NCI-H69 (cell line): ENCODE results near the gene HBG2.
"Not testable (repeated sequence)": the region's sequence is repeated elsewhere in the genome, so short reads cannot be mapped to it uniquely, and the experiment has no call there.

Experiments used
- DNase-seq: peaks from one replicate; lab custom pipeline; 2025; lab: John Stamatoyannopoulos, UW

Gene HBG2

DNA sequence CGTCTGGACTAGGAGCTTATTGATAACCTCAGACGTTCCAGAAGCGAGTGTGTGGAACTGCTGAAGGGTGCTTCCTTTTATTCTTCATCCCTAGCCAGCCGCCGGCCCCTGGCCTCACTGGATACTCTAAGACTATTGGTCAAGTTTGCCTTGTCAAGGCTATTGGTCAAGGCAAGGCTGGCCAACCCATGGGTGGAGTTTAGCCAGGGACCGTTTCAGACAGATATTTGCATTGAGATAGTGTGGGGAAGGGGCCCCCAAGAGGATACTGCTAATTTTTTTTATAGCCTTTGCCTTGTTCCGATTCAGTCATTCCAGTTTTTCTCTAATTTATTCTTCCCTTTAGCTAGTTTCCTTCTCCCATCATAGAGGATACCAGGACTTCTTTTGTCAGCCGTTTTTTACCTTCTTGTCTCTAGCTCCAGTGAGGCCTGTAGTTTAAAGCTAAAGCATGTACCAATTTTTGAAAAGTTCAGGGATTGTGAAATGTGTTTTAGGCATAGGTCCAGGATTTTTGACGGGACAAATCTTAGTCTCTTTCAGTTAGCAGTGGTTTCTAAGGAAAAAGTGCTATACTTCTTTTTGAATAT lies 4.7 kb downstream of the HBG2 start, which contains the start of gene HBG1:
TSS of gene HBG1 (minus strand) at position 51 of the 590 bp plus-strand sequence. CDS start 53 bp downstream, outside the sequence.
- DNase-seq: not testable (repeated sequence)

DNA sequence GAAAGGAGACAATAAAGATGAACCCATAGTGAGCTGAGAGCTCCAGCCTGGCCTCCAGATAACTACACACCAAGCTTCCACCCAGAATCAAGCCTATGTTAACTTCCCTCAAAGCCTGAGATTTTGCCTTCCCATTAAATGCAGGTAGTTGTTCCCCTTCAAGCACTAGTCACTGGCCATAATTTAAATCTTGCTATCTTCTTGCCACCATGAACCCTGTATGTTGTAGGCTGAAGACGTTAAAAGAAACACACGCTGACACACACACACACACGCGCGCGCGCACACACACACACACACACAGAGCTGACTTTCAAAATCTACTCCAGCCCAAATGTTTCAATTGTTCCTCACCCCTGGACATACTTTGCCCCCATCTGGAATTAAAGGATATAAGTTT lies 6.1 kb downstream of the HBG2 start:
- DNase-seq: not testable (repeated sequence)

DNA sequence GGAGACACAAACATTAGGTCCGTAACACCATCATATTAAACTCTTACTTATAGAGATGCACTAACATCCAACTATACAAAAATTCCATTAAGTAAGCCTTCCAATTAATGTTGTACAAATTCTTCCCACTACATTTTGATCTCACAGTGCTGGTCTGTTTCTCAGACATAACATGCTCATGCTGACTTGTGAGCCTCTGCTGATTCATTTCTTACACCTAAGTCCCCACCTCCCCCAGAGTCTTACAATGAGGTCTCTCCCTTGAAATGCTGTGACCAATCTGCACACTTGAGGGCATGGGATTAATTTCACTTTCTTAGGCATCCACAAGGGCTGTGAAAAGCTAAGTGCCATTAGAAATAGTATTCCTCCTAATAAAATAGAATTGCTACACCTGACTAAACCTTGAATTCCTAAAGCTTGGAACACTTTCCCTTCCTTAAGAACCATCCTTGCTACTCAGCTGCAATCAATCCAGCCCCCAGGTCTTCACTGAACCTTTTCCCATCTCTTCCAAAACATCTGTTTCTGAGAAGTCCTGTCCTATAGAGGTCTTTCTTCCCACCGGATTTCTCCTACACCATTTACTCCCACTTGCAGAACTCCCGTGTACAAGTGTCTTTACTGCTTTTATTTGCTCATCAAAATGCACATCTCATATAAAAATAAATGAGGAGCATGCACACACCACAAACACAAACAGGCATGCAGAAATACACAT lies 6.9 kb downstream of the HBG2 start:
- DNase-seq: no peak

DNA sequence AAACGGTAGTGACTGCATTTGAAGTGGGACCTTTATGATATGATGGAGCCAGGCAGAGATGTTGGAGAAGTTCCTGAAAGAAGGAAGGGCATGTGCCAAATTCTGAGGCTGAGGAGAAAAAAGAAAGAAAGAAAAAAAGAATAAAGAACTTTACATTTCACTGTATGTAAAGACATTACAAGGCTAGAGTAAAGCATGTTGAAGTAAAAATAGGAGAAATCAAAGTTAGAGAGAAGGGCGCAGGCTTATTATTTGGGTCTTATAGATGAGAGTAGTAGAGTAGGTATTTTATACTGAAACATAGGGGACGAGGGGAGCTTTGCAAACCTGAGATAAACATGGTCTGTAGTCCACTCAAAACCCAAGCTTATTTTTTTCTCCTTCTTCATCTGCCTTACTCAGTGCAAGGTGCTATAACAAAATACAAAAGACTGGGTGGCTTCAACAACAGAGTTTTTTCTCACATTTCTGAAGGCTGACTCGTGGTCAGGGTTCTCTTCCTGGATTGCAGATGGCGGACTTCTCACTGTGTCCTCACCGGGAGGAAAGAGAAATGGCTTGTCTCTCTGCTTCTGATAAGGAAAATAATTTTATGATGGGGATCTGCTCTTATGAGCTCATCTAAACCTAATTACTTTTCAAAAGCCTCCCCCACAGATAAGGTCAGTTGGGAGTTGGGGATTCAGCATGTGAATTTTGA lies 7.7 kb downstream of the HBG2 start:
- no peak for DNase-seq

DNA sequence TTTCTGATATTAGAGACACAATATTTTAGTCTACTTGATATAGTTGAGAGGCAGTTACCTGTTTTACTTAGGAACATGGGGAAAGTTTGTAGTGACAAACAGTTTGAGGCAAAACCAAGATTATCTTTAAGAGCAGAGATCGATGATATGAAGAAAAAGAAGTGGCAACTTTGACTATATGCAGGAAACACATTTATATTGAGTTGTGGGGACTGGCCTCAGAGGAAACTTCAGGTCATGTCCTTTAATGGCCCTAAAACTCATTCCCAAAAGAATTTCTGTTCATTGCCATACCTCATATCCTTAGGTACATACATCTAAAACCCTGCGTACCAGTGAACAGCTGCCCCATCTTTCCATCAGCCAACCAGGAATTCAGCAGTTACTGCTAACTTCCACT lies 9.4 kb downstream of the HBG2 start:
- no peak for DNase-seq

DNA sequence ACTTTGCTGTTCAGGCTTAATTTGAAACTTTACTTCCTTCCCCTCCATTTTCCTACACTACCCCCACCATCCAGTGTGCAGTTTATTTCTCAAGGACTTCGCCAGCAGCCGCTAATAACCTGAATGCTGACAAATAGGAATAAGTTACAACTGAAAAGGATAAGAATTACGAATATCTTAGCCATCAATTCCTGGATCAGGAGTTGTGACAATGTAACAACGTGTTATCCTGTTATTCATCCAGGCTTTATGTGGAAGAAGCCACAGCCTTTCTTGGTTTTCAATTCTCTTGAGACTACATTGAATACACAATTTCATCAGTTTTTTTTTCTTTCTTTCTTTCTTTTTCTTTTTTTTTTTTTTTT lies 10.8 kb downstream of the HBG2 start:
- no peak for DNase-seq

DNA sequence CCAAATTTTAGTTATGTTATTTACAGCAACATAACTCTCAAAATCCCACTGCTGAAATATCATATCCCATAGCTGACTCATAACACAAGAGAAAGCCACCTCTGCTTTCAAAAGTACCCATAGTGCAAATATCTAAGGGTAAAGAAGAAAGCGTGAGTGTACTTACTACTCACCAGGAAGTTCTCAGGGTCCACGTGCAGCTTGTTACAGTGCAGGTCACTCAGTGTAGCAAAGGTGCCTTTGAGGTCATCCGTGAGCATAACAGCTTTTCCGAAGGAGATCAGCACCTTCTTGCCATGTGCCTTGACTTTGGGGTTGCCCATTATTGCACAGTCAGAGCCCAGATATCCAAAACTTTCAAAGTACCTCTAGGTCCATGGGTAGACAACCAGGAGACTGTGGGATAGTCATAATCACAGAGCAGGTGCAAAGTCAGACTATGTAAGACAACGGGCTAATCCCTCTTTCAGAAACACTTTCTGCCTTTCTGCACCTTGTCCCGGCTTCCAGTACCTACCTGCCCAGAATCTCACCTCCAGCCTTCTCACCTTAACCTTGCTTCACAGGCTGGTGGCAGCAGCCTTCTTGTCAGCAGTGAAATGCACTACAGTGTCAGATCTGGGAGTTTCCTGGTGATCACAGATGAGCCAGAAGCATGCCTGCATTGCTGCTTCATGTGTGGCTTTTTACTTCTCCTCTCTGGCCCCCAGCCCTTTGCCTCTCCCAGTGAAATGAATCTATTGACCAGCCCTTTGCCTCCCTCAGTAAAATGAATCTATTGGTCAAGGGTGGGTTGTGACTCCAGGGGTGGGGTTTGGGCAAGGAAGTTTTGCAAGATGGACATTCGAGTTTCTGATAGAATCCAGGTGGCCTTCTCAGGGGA lies 11.4 kb downstream of the HBG2 start:
- no peak for DNase-seq

DNA sequence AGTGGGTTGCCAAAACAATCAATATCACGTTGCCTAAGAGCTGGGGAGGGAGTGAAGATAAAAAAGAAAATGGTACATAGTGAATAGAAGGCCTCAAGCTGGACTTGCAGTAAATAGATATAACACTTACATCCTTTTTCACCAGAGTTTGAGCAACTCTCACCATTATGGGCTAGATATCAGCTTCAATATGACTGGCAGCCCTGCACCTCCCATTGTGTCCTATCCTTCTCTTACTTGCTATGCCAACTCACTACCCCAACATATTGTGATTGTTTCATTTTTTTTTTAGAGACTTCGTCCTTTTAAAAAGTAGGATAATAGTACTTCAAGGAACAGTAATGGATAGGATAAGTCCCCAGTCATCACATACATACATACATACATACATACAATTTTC lies 12.4 kb downstream of the HBG2 start:
- no peak for DNase-seq

DNA sequence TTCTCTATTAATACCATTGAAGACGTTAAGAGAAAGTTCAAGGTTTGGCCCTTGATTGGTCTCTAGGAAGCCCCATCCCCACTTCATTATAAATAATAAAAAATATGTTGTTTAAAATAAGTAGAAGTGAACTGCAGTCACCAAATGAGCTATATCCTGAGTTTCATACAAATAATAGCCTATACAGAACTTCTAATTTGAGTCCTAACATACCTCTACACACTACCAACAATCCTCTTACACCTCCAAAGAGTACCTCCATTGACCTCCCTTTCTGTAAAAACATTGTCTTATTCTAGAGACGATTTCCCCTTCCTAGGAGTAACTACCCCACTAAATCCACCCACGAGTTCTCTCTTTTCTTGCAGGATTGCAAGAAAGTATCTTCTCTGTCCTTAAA lies 13.1 kb downstream of the HBG2 start:
- DNase-seq: no peak

DNA sequence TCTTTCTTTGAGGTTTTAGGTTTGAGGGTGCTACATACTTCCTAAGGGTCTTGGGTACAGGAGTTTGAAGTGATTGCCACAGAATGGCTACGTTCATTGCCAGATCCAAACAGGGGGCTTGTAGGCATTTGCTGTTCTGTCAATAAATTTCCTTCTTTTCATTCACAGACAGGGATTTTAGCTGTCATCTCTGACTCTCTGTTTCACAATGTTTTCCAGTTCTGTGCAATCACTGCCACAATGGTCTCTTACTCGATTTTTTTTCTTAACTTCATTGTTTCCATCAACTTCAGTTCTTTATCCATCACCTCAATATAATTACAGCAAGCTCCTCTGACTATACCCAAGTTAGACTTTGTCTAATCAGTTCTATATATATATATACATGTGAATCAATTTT lies 14.1 kb downstream of the HBG2 start:
- no peak for DNase-seq

DNA sequence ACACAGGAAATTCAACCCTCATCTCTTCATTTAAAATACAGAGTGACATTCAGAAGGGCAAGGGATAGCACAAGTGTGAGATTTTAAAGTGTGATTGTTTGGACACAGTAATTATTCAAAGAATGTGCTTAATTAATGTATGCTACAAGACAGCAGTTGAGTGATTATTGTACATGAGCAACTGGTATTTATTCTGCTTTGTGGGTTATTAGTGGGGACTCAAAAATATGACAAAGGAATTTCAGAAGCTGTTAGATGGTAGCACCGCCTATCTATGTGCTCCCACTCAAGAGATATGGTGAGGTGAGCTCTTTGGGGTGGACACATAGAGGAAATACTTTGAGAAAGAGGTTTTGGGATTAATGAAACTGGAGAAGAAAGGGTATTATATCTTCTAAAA lies 14.5 kb downstream of the HBG2 start:
- no peak for DNase-seq

DNA sequence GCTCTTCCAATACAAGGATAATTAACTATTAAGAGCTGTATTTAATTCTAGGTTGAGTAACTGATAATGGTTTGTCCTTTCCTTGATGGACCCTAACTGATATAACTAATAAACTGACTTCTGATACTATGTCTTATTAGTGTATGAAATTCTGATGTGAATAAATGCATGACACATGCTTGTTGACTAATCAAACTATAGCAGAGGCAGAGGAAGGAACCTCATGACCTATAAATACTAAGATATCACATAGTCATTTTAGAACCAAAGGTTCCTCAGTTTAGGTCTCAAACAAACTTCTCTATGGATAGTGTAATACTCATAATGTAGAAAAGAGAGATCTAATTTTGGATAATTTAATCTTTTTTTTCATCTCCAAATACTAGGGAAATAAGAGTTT lies 15.5 kb downstream of the HBG2 start:
- no peak for DNase-seq

DNA sequence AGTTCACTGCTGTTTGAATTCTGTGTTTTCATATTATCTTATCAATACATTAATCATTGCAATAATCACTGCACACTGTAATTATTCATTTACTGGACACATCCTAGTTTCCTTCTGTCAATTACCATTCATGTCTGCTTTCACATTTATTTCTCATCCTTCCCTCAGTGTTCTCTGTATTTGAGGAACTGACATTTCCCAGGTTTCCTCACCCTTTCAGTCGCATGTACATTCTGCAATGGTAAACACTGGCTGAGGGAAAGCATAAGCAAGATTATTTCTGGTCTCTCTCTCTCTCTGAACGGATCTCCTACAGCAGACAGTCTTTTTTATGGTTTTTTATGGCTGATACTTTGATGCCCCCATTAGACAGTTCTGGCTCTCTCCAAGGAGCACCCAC lies 16.1 kb downstream of the HBG2 start:
- no peak for DNase-seq

DNA sequence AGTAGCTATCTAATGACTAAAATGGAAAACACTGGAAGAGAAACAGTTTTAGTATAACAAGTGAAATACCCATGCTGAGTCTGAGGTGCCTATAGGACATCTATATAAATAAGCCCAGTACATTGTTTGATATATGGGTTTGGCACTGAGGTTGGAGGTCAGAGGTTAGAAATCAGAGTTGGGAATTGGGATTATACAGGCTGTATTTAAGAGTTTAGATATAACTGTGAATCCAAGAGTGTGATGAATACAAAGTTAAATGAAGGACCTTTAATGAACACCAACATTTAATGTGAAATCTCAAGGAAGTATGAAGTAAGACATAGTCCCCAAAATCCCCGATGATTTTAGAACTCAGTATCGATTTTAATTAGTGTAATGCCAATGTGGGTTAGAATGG lies 17.2 kb downstream of the HBG2 start:
- DNase-seq: no peak

DNA sequence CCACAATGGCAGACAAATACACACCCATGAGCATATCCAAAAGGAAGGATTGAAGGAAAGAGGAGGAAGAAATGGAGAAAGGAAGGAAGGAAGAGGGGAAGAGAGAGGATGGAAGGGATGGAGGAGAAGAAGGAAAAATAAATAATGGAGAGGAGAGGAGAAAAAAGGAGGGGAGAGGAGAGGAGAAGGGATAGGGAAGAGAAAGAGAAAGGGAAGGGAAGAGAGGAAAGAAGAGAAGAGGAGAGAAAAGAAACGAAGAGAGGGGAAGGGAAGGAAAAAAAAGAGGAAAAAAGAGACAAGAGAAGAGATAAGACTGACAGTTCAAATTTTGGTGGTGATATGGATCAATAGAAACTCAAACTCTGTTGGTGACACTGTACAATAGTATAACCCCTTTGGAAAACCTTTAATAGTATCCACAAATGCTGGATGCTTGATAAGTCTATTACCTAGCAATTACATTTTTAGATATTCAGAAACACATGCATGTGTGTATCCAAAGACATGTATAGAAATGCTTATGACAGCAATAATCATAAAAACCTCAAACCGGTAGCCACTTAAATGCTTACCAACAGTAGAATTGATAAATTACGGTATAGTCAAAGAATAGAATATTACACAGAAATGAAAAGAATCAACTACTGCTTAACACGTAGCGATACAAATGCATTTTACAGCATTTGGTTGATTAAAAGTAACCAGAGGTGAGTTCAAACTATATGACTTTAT lies 19.1 kb downstream of the HBG2 start:
- no peak for DNase-seq

DNA sequence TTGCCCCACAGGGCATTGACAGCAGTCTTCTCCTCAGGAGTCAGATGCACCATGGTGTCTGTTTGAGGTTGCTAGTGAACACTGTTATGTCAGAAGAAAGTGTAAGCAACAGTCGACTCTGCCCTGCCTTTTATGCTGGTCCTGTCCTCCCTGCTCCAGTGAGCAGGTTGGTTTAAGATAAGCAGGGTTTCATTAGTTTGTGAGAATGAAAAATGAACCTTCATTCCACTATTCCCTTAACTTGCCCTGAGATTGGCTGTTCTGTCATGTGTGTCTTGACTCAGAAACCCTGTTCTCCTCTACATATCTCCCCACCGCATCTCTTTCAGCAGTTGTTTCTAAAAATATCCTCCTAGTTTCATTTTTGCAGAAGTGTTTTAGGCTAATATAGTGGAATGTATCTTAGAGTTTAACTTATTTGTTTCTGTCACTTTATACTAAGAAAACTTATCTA lies 20.2 kb downstream of the HBG2 start, which contains the start of gene HBD:
TSS of gene HBD (minus strand) at position 103 of the 454 bp plus-strand sequence. CDS start at position 53, 50 bp downstream.
- DNase-seq: no peak

DNA sequence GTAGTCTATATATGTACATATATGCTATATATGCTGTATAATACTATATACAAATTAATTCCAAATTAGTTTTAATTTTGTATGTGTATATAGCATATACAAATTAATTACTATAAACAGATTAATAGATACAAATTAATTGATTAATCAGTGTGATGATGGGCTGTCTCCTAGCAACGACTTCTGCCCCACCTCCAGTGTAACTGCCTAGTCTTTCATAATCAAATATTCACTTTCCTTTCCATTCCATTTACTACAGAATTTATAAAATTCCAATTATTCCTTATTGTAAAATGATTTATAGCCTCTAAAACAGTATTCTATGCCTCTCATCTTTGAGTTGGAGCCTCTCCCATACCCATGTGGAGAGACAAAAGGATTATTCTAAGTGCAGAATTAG lies 21.3 kb downstream of the HBG2 start:
- no peak for DNase-seq

DNA sequence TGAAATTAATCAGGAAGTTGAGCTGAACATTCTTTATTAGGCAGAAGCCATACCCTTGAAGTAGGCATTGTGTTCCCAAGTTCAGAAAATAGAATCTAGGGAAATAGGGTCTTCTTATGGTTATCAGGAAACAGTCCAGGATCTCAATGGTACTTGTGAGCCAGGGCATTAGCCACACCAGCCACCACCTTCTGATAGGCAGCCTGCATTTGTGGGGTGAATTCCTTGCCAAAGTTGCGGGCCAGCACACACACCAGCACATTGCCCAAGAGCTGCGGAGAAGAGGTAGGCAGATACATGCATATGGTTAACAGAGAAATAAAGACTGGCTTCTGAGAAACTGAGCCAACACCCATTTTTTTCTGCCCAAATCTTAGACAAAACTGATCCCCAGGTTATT lies 21.8 kb downstream of the HBG2 start:
- no peak for DNase-seq

DNA sequence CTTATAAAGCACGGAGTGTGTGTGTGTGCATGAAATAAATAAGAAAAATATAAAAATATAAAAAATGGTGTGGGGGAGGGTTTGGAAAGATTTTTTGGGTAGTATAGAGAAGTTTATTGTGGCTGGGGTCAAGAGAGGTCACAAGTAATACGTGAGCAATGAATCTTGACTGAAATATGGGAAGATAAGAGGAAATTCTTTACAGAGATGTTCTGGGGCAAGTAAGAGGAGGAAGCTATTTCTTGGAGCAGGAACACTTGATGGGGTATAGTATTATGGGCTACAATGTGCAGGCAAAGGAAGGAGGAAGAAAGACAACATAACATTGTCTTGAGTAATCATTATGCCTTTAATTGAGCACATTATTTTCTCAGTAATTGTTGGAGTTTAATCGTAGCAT lies 22.4 kb downstream of the HBG2 start:
- DNase-seq: no peak

DNA sequence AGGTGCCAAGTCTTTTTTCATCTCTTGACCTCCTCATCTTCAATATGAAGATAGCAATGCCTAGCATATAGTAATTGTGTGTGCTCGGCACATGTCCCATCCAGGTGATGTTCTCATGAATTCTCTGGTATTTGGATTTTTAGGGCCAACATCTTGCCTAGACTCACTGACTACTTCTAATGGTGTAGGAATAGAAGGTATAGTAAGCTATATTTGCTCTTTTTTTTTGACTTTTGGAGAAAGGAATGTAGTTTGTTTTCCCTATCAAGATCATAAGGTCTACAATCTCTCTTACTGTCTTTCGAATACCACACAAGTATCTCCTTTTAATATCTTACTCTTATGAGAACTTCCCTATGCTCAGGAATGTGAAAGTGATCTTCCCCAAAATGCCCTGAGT lies 23.5 kb downstream of the HBG2 start:
- no peak for DNase-seq

DNA sequence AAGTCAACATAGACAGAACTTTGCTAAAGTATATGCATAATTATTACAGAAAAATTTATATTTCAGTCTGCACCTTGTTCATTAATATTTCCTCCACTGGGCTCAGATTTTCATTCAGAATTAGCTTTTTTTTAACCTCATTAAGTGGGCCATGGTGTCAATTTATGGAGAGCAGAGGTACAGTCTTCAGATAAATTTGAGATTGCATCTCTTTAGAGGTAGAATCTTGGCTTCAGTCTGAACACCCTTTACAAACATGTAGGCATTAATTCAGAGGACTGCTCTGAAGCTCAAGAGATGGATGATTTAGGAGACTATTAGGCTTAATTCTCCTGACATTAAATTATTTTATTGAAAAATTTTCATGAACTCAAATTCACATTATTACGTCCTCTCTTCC lies 24.3 kb downstream of the HBG2 start:
- no peak for DNase-seq

DNA sequence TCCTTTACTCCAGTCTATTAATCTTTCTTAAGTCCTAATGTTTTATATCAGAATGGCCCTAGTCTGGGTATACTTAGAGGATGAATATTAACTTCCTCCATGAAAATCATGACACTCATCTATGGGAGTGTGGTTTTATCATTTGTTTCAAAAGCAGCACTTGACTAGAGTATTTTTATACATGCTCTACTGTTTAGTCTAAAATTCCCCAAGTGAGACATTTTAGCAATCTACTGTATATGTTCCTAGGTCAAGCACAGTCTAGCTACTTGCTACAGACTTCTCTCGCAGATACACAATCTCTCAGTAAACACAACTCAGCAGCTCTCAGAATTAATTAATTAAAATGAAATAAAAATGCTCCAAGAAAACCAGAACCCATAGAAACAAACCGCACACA lies 24.8 kb downstream of the HBG2 start:
- DNase-seq: no peak
